HEK293 (cell line): Measurements from ENCODE around the gene ZNG1F.
"Not testable (repeated sequence)": the region's sequence is repeated elsewhere in the genome, so short reads cannot be mapped to it uniquely, and the experiment has no call there.

Experiments used
- ATF2 ChIP-seq: fragments of 450-650 bp; formaldehyde crosslinking; IDR thresholded peaks from 2 replicates; pipeline ENCODE4 v1.5.1; 2016; ENCODE audit warnings: missing biosample characterization, missing genetic modification characterization, low read depth
- TCF7L2 ChIP-seq: IDR thresholded peaks from 2 replicates; pipeline ENCODE4 v1.6.1; 2011; ENCODE audit warnings: low read depth, mild to moderate bottlenecking, inconsistent platforms, low read length, moderate library complexity, borderline replicate concordance

- TF ChIP-seq TCF7L2, ATF2: not testable (repeated sequence)
Observed at GRCh38 chr9:41113348-41113747, 75.8 kb downstream of the ZNG1F start.
